H1 (cell line): Measurements from ENCODE around the gene PAPOLA. TPM values are rescaled to one million over a fixed set of nuclear protein-coding genes. Genes with fewer than 3 reads are reported as not detected.

Experiments used
- POU5F1 ChIP-seq: IDR thresholded peaks from 2 replicates; pipeline ENCODE4 v1.6.1; 2011; ENCODE audit warnings: low read depth, mild to moderate bottlenecking, low read length, moderate library complexity
- RAD21 ChIP-seq, 2 experiments: IDR thresholded peaks in 1 of 2; conservative IDR thresholded peaks in 1 of 2; 2 replicates each; pipeline ENCODE4 v1.6.1; 2011; ENCODE audit warnings: low read depth in 2 of 2, low read length in 2 of 2, improper control_type of control experiment in 1 of 2, inconsistent platforms in 1 of 2, mild to moderate bottlenecking in 1 of 2, moderate library complexity in 1 of 2
- ZNF274 ChIP-seq: IDR thresholded peaks from 2 replicates; pipeline ENCODE4 v1.7.0; 2012; ENCODE audit warnings: low read length, borderline replicate concordance; ENCODE audit errors: extremely low read depth
- polyA plus RNA-seq, 7 experiments: library from polyadenylated mRNA; depleted of rRNA in 3 of 7; stranded (reverse) in 5 of 7; unstranded in 2 of 7; fragments of >200 nt in 5 of 7; fragments of 200-250 nt in 2 of 7; gene quantifications; 1 replicate in 5 of 7; 2 replicates in 1 of 7; 4 replicates in 1 of 7; pipeline versions ENCODE4 v1.2.1 to v1.2.3, GENCODE V29; 2011 to 2013; ENCODE audit warnings: missing spikeins in 2 of 7, mixed read lengths in 2 of 7
- total RNA-seq: library from RNA; stranded (reverse); fragmentation: NEBNext Ultra II Directional; extraction: Animal tissue kit (Norgen Biotek cat#: 25700); gene quantifications from 2 replicates; pipeline ENCODE4 v1.2.1, GENCODE V29; 2021

Gene PAPOLA
- total and polyA plus RNA-seq, 2 of the 8 experiments (the other 6 are each of a cell fraction or from before 2014, with no cell fraction given) = 163 to 239 TPM

DNA sequence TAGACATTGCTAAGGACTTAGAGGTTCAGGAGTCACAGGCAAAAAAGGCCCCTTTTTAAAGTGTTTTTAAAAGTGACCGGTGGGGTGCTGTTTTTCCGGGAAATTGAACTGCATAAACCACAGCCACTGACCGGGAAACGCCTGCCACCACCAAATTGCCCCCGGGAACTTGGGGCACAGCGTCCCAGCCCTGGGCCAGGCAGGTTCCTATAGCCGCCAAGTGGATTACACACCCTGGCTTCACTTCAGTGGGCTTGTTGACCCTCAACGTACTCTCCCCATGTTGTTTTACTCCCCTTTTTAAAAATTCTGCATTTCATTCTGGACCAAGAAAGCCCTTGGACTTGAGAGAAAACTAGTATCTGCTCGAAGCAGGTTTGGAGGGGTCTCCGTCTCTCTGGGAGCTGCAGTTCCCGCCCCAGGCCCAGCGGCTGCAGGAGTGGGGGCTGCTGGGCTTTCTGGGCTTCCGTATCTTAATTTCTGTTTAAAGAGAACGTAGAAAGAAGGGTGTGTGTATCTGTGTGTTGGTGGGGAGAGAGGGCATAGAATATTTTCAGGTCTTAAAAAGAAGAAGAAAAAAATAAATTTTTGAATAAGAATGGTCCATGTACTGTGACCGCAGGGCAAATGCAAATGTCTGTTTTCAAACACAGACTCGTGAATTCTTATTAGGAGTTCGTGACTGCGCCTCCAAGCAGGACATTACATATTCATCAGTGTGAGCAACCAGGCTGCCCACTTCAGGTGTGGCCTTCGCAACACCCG, 82.9 kb downstream of the PAPOLA start (continued):
- TF ChIP-seq RAD21 (IDR thresholded peaks at IDR 0.05 in 1 of 2, conservative IDR thresholded peaks at IDR 0.05 in 1 of 2; ENCODE audit: low read depth in 2 of 2, low read length in 2 of 2) (no peak), ZNF274 (no peak), POU5F1 (no peak)
